Measurements from ENCODE around the gene KIAA0825. TPM values are rescaled to one million over a fixed set of nuclear protein-coding genes. Genes with fewer than 3 reads are reported as not detected.

The KIAA0825 gene
- total and polyA plus RNA-seq, 2 of the 8 experiments (the other 6 are each of a cell fraction or from before 2014, with no cell fraction given) = 0.60 to 1.0 TPM

DNA sequence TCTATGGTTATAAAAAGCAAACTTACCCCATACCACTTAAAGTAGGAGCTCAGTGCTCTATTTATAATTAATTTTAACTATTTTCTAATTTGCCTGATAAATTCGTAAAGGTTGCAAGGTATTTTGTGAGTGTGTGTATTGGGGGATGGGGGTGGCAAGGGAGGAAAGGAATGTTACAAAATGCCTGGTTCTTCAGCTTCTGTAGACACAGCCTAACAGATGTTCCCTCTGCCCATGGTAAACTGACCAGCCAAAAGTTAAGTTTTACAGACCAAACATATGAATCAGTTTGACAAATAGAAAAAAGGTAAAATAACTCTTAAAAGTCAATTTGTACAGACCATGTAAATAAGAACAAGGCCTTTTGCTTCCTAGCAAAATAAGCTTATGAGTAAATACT lies 232.6 kb downstream of the KIAA0825 start:
- H2BK12ac ChIP-seq (ENCODE audit: low read depth, low read length) = no peak overlapping the region
- ChIA-PET POLR2A (ENCODE audit: partially characterized antibody) (interaction anchor here (0.7 to 2.5 kb wide), 4 partner anchors 10 to 28 kb away, joined by 3 to 10 read pairs (median 6); no protein-coding TSS in a partner anchor), CTCF (ENCODE audit: partially characterized antibody) (no interaction called here)
- no peak overlapping the region for H3K4ac ChIP-seq (replicated peaks; ENCODE audit: insufficient read length, low read depth, low read length)
- H4K8ac ChIP-seq (ENCODE audit: extremely low read depth, insufficient read depth, low read length) = no peak overlapping the region
- H2BK5ac ChIP-seq (ENCODE audit: low read depth, low read length) = no peak overlapping the region
- no peaks in the 10 kb centered on the region for H3K79me1 ChIP-seq (ENCODE audit: low read depth, low read length)
- no peaks in the 10 kb centered on the region for H4K20me1 ChIP-seq (replicated peaks in 1 of 2; ENCODE audit: control insufficient read depth in 1 of 2, insufficient read depth in 2 of 2, low read length in 2 of 2)
- H3K4me3 ChIP-seq (ENCODE audit: extremely low read depth in 1 of 4, insufficient read depth in 2 of 4, low read depth in 3 of 4, low read length in 4 of 4) = no peak overlapping the region
- H3K27ac ChIP-seq (ENCODE audit: low read depth, low read length) = no peak overlapping the region
- TF ChIP-seq SP1 (IDR thresholded peaks at IDR 0.05; ENCODE audit: low read depth, low read length) = 0 out of 2 replicates have a peak, but pooled peaks have one; percentile 39
- TF ChIP-seq TEAD4 (IDR thresholded peaks at IDR 0.05; ENCODE audit: low read depth, low read length) = peak; percentile 53
- no peak for TF ChIP-seq HDAC6 (IDR thresholded peaks at IDR 0.05; ENCODE audit: low read depth, low read length)
- H3K14ac ChIP-seq (ENCODE audit: insufficient read length) = no peak overlapping the region
- H4K5ac ChIP-seq (ENCODE audit: insufficient read length, low read depth, low read length) = no peak overlapping the region
- no peak overlapping the region for H2BK20ac ChIP-seq (ENCODE audit: low read length)
- no peak overlapping the region for H3K56ac ChIP-seq (replicated peaks; ENCODE audit: insufficient read length, low read depth, low read length)
- WGBS, 2 experiments (ENCODE audit: extremely low coverage in 1 of 2, insufficient coverage in 1 of 2, insufficient read length in 1 of 2, insufficient replicate concordance in 2 of 2, low coverage in 1 of 2, low lambda C conversion rate in 2 of 2, missing lambda C conversion rate in 1 of 2) = 71% methylated on average over 1 of the region's 1 CpG; no CpG with 5 or more reads in 1 of the 2 experiments
- FAIRE-seq (no peak), DNase-seq (ENCODE audit: low read depth in 1 of 2, low spot score in 2 of 2) (no peak)
- H4K91ac ChIP-seq (replicated peaks; ENCODE audit: insufficient read length, low read length) = no peak overlapping the region
- no peak overlapping the region for H2BK15ac ChIP-seq (ENCODE audit: low read length)
- peaks cover 0 to 5% of the 10 kb centered on the region in 2 experiments; a peak in 3 of 4 replicates for H3K9me3 ChIP-seq (ENCODE audit: insufficient read depth in 2 of 2, low read depth in 1 of 2, low read length in 1 of 2)
- H3K36me3 ChIP-seq (ENCODE audit: control insufficient read depth in 2 of 4, insufficient read depth in 4 of 4, low read length in 3 of 4) = no peaks in the 10 kb centered on the region
- H3K23ac ChIP-seq (ENCODE audit: insufficient read length) = no peak overlapping the region
- no peaks in the 10 kb centered on the region for H3K79me2 ChIP-seq (ENCODE audit: control insufficient read depth in 1 of 2, insufficient read depth in 2 of 2, low read length in 2 of 2)
- H3K4me2 ChIP-seq (ENCODE audit: insufficient read depth in 1 of 2, low read depth in 2 of 2, low read length in 2 of 2) = 0 out of 4 replicates have a peak overlapping the region, but pooled peaks of 1 of the 2 experiments have one; percentile 15
- H3K4me1 ChIP-seq (replicated peaks in 1 of 4; ENCODE audit: control insufficient read depth in 3 of 4, insufficient read depth in 4 of 4, low read length in 3 of 4) = peaks cover 0 to 9% (median 1%) of the 10 kb centered on the region in 4 experiments; a peak in 3 of 7 replicates
- H3K23me2 ChIP-seq (ENCODE audit: low read depth, low read length) = no peaks in the 10 kb centered on the region
- no peak overlapping the region for H2AFZ ChIP-seq (ENCODE audit: low read length)
- H2BK120ac ChIP-seq (replicated peaks; ENCODE audit: low read depth, low read length) = peak overlapping the region; percentile 45
- H3K18ac ChIP-seq (ENCODE audit: extremely low read depth, low read length) = no peak overlapping the region
- no peak overlapping the region for H2AK5ac ChIP-seq (ENCODE audit: low read depth, low read length)
- H3K27me3 ChIP-seq (replicated peaks in 1 of 4; ENCODE audit: control insufficient read depth in 3 of 4, extremely low read depth in 1 of 4, insufficient read depth in 3 of 4, low read length in 3 of 4) = no peaks in the 10 kb centered on the region
- H3K9ac ChIP-seq (replicated peaks in 1 of 4; ENCODE audit: extremely low read depth in 1 of 4, low read depth in 3 of 4, low read length in 3 of 4) = no peak overlapping the region
